ENCODE data around the gene ARSB. TPM values are rescaled to one million over a fixed set of nuclear protein-coding genes. Genes with fewer than 3 reads are reported as not detected.
"Not testable (repeated sequence)": the region's sequence is repeated elsewhere in the genome, so short reads cannot be mapped to it uniquely, and the experiment has no call there.

The ARSB gene
- total RNA-seq, 1 donor from 2014 or later: 14.3 TPM

GRCh38 chr5:78855026-78855425, 130.1 kb downstream of the ARSB start:
- no peak for DNase-seq
- Histone ChIP-seq H3K36me3 (peaks cover 6% of the 10 kb centered on the region), H3K4me1 (no peaks in the 10 kb centered on the region), H3K27me3 (ENCODE audit: low read depth) (no peaks in the 10 kb centered on the region), H3K4me3 (no peak overlapping the region), H3K9me3 (replicated peaks) (no peaks in the 10 kb centered on the region), H3K27ac (replicated peaks) (no peak overlapping the region)
- intact Hi-C loops (cut with micrococcal nuclease): no loop called here
- no peak for TF ChIP-seq CTCF (IDR thresholded peaks at IDR 0.05; ENCODE audit: borderline replicate concordance)

- H3K4me1 ChIP-seq; H3K4me3 ChIP-seq; intact Hi-C loops (cut with micrococcal nuclease); H3K9me3 ChIP-seq (replicated peaks); H3K27ac ChIP-seq (replicated peaks); H3K27me3 ChIP-seq (ENCODE audit: low read depth); DNase-seq; H3K36me3 ChIP-seq: not testable (repeated sequence)
Measured at GRCh38 chr5:78851891-78852290, 133.2 kb downstream of the ARSB start.

- Histone ChIP-seq H3K4me3 (no peak overlapping the region), H3K9me3 (replicated peaks) (peaks cover 15% of the 10 kb centered on the region), H3K27ac (replicated peaks) (no peak overlapping the region), H3K36me3 (no peaks in the 10 kb centered on the region), H3K4me1 (no peaks in the 10 kb centered on the region), H3K27me3 (ENCODE audit: low read depth) (no peaks in the 10 kb centered on the region)
- intact Hi-C loops (cut with micrococcal nuclease): no loop called here
- DNase-seq: no peak
- TF ChIP-seq CTCF (IDR thresholded peaks at IDR 0.05; ENCODE audit: borderline replicate concordance): no peak
Measured at GRCh38 chr5:78845470-78845869, 139.6 kb downstream of the ARSB start.

GRCh38 chr5:78843436-78843835, 141.7 kb downstream of the ARSB start:
- Histone ChIP-seq H3K9me3 (replicated peaks) (peaks cover 15% of the 10 kb centered on the region), H3K4me1 (no peaks in the 10 kb centered on the region), H3K27me3 (ENCODE audit: low read depth) (no peaks in the 10 kb centered on the region), H3K27ac (replicated peaks) (no peak overlapping the region), H3K36me3 (no peaks in the 10 kb centered on the region), H3K4me3 (no peak overlapping the region)
- TF ChIP-seq CTCF (IDR thresholded peaks at IDR 0.05; ENCODE audit: borderline replicate concordance): no peak
- intact Hi-C loops (cut with micrococcal nuclease): no loop called here
- no peak for DNase-seq

- Histone ChIP-seq H3K9me3 (replicated peaks) (peaks cover 15% of the 10 kb centered on the region), H3K27me3 (ENCODE audit: low read depth) (no peaks in the 10 kb centered on the region), H3K36me3 (no peaks in the 10 kb centered on the region), H3K27ac (replicated peaks) (no peak overlapping the region), H3K4me1 (no peaks in the 10 kb centered on the region), H3K4me3 (no peak overlapping the region)
- TF ChIP-seq CTCF (IDR thresholded peaks at IDR 0.05; ENCODE audit: borderline replicate concordance): no peak
- no peak for DNase-seq
- intact Hi-C loops (cut with micrococcal nuclease): no loop called here
Measured at GRCh38 chr5:78841767-78842166, 143.3 kb downstream of the ARSB start.

- no peak for DNase-seq
- no peaks in the 10 kb centered on the region for H3K36me3 ChIP-seq
- H3K9me3 ChIP-seq (replicated peaks): no peaks in the 10 kb centered on the region
- no peak overlapping the region for H3K27ac ChIP-seq (replicated peaks)
- no peak for TF ChIP-seq CTCF (IDR thresholded peaks at IDR 0.05; ENCODE audit: borderline replicate concordance)
- intact Hi-C loops (cut with micrococcal nuclease): no loop called here
- H3K4me3 ChIP-seq: no peak overlapping the region
- no peaks in the 10 kb centered on the region for H3K4me1 ChIP-seq
- no peaks in the 10 kb centered on the region for H3K27me3 ChIP-seq (ENCODE audit: low read depth)
Measured at GRCh38 chr5:78838753-78839152, 146.4 kb downstream of the ARSB start.

Measured in left ventricle myocardium inferior (tissue), 1 donor.